ENCODE measurements around the gene QPCT.
"Not testable (repeated sequence)": the region's sequence is repeated elsewhere in the genome, so short reads cannot be mapped to it uniquely, and the experiment has no call there.

Gene QPCT

DNA sequence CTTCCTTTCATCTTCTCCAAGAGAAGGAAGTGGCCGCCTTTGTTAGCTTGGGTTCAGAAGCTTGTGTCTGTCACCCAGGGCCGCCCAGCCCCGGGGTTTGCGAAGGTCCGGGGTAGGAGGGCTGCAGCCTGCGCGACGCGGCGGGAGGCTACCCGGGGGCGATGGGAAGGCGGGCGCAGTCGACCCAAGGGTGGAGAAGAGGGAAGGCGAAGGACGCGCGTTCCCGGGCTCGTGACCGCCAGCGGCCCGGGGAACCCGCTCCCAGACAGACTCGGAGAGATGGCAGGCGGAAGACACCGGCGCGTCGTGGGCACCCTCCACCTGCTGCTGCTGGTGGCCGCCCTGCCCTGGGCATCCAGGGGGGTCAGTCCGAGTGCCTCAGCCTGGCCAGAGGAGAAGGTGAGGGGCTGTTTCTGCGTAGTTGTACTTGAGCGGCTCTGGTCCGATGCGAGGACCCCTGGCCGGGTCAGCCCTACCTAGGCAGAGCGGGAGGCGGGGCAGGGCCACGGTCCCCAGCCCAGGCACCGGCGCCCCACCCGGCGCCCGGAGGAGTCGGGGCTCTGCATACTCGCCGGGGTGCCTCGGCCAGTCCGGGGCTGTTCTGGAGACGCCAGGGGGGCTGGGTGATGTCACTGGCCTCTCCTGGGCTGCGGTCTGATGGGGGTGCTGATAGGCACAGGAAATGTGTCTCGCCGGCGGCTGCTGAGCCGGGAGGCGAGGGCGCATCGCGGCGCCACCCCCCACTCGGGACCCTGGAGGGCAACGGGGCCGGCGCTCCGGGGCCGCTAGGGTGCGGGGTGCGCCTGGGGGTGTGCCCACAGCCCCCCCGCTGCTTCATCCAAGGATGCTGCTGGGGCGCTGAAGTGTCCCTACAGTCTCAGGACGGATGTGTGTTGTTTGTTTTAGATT lies at the start of gene QPCT:
Gene QPCT, plus strand, starts transcription at position 178 of the 909 bp plus-strand sequence. Its CDS starts 102 bp downstream, at position 280.
- peak in 1 of 2 experiments; percentile 21 for DNase-seq (ENCODE audit: low read depth in 2 of 2)

GRCh38 chr2:37294858-37295257 lies 49.6 kb upstream of the QPCT start:
- not testable (repeated sequence) for DNase-seq (ENCODE audit: low read depth in 2 of 2)

DNA sequence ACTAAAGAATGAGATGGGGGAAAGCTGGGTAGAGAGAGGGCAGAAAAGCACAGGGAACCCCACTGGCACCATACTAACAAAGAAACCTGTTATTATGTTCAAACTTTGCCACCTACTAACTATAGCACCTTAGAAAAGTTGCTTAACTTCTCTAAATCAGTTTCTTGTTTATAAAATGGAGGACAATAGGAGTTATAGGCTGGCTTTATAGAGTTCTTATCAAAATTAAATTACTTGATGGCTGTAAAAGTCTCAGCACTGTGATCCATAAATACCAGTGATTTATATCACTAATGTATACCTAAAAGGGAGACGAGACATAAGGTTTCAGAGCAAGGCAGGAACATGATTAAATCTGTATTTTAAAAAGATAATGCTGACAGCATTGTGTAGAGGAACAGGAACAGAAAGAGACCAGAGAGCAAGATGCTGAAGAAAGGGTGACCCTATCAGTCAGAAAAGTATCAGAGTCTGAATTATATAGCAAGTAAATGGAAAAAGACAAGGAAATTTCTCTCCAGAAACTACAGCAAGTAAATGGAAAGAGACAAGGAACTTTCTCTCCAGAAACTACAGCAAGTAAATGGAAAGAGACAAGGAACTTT lies 48.9 kb upstream of the QPCT start:
- no peak for DNase-seq (ENCODE audit: low read depth in 2 of 2)

- DNase-seq (ENCODE audit: low read depth in 2 of 2) = no peak
Measured at GRCh38 chr2:37297632-37298031, 46.8 kb upstream of the QPCT start.

- no peak for DNase-seq (ENCODE audit: low read depth in 2 of 2)
Measured at GRCh38 chr2:37300146-37300545, 44.3 kb upstream of the QPCT start.

- DNase-seq (ENCODE audit: low read depth in 2 of 2) = no peak
Measured at GRCh38 chr2:37300578-37300977, 43.9 kb upstream of the QPCT start.

GRCh38 chr2:37301408-37301807 lies 43.0 kb upstream of the QPCT start:
- DNase-seq (ENCODE audit: low read depth in 2 of 2) = no peak

- DNase-seq (ENCODE audit: low read depth in 2 of 2) = no peak
Measured at GRCh38 chr2:37302701-37303252, 41.7 kb upstream of the QPCT start.

- no peak for DNase-seq (ENCODE audit: low read depth in 2 of 2)
Measured at GRCh38 chr2:37306024-37306423, 38.4 kb upstream of the QPCT start.

DNA sequence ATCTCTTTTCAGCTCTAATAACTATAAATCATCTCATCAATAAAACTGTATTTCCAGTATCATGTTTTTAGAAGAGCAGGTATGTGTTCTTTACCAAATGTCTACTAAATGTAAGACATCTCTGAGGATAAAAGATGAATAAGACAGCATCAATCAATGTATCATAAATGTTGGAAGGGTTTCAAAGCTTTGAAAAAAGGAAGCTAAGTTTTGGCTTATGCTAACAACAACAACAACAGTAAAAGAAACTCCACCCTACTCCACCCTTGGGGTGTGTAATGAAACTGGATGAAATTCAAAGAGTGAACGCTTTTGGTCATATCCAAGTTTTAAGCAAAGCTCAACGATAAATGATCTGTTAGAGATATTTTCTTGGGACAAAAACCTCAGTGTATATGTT lies 36.9 kb upstream of the QPCT start:
- no peak for DNase-seq (ENCODE audit: low read depth in 2 of 2)

GRCh38 chr2:37315364-37315763 lies 29.1 kb upstream of the QPCT start:
- DNase-seq (ENCODE audit: low read depth in 2 of 2) = no peak

DNA sequence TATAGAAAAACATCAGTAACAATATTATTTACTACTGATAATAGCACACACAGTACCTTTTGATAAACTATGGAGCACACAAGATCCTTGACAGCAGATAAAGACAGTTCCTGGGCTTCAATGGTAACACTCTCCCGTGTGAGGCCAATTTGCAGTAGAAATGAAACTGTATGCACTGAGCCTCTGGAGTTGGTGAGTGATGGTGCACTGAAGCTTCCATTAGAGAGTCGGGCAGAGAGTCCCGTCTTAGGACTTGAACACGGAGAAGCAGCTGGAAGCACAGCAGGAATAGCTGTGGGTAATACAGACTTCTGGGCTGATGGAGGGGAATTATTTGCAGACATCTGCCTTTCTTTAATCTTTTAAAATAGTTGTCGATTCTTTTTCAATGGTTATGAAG lies 28.2 kb upstream of the QPCT start:
- no peak for DNase-seq (ENCODE audit: low read depth in 2 of 2)

DNA sequence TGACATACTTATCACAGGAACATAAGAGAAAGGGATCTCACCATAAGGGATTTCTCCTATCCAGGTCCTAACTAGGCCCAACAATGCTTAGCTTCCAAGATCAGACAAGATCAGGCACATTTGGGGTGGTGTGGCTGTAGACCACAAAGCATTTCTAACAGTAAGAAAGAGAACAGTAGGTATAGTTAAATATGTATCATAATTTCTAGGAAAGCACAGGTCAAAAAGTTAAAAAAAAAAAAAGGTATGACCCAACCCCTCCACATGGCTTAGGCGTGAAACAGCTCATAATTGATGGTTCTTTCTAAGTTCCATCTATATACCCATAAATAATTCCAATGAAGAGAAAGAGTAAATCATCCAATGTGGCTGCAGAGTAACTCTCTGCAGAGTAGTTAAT lies 26.7 kb upstream of the QPCT start:
- no peak for DNase-seq (ENCODE audit: low read depth in 2 of 2)

DNA sequence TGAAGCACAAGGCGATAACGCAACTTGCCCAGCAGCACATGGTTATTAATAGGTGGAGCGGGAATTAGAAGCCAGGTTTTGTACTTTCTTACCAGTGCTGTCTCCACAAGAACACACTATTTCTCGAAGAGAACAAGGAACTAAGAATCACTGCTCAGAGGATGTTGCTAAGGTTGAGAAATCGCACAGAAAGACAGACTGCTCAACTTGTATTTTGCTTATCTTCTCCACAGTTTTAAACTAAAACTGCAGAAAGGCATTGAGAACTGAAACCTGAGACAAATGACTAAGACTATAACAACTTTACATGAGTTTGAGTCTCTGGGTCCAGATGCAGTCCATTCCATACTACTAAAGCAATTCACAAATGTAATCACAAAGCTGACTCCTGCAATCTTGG lies 26.0 kb upstream of the QPCT start:
- peak; percentile 47 to 48 for DNase-seq (ENCODE audit: low read depth in 2 of 2)

- DNase-seq (ENCODE audit: low read depth in 2 of 2) = no peak
Measured at GRCh38 chr2:37319754-37320609, 24.4 kb upstream of the QPCT start.

DNA sequence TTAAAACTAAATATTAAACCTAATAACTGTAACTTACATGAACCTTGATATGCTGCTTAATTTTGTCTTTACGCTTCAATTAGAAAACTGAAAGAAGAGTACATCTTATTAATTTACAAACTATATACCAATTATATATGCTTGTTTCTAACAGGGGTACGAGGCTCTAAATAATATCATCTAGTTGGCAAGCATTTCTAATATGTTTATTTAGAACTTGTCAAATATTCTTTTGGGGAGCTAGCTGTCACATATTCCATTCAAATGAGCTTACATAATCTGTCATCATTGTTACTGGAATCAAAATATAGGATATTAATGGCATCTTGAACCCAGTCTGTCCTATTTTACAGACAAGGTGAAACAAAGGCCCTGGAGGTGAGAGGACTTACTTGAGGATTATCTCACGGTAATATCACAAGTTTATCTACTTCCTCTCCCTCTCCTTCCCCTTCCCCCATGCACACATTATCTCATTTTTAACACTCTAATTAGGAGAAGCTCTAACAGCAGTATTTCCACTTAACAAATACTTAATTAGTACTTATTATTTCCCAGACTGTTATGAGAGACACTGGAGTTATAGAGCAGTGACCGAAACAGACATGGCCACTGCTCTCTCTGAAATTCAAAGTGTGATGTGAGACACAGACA lies 23.3 kb upstream of the QPCT start:
- no peak for DNase-seq (ENCODE audit: low read depth in 2 of 2)

- DNase-seq (ENCODE audit: low read depth in 2 of 2) = peak in 1 of 2 experiments; percentile 36
Measured at GRCh38 chr2:37322368-37322767, 22.1 kb upstream of the QPCT start.

DNA sequence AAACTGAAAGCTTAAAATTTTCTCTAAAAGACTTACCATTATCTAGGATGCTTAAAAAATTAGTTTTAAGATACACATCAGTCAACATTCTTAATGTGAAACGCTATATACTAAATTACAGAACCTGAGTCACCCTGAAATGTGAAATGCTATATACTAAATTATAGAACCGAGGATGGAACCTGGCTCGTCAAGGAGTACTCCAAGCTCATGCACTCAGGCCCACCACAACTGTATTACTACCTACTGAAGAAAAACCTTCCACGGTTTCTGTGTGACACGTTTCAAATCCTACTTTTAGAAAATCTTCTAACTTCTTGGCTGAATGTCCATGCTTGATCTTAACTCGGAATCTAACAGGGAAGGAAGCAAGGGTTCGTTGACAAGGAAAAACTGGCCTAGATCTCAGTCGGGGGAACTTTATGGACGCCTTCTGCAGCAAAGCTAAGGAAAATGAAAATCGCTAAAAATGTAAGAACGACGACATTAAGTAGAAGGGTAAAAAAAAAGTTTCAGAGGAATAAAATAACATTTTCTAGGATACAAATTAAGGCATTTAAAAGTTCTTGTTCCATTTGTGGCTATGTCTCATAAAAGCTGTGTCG lies 21.2 kb upstream of the QPCT start:
- no peak for DNase-seq (ENCODE audit: low read depth in 2 of 2)

DNA sequence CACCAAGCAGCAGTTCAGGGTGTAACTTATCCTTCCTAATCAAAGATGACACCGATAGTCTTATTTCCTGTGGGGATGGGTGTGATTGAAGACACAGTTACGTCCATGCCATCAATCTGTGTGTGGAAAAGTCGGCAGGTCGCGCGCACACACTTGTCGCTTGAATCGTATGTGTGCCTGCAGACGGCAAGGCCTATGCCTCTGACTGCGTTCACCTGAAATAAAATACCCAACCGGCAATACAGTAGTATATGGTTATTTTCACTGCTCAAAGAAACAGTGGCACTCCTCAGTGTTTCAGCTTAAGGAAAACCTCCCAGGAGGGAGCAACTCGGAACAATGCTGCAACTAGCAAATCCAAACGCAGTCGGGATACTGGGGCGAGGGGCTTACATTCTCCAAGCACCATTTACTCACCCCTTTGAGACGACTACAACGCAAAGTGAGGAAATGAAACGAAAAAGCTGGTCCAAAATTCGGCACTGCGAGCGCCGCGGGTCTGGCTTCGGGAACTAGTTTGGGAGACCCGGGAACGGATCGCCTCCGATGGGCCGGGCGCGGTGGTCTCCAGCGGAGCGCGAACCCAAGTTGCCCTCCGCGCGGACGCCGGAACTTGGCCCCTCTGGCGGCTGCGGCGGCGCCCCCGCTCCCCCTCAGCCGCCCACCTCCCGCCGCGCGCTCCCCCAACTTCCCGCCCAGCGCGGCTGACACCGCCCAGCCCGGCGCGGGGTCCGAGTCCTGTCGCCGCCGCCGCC lies 20.5 kb upstream of the QPCT start:
- DNase-seq (ENCODE audit: low read depth in 2 of 2) = no peak

- DNase-seq (ENCODE audit: low read depth in 2 of 2) = peak; percentile 44 to 45
Measured at GRCh38 chr2:37324536-37324785, 20.0 kb upstream of the QPCT start.
